B cell (primary cell): ENCODE data around the gene C19orf12. TPM values are rescaled to one million over a fixed set of nuclear protein-coding genes. Genes with fewer than 3 reads are reported as not detected.

ENCODE experiments used
- ATAC-seq: fragments of 200-7000 bp; cut with Tn5 transposase; one replicate; pipeline ENCODE4 v1.10.0; 2021; ENCODE audit warnings: low read depth, mild to moderate bottlenecking, moderate number of reproducible peaks, moderate library complexity
- CTCF ChIA-PET: fragments of 350-600 bp; sonication (Branson Sonifier 250); formaldehyde crosslinking; loops from one replicate; lab custom pipeline; 2021; ENCODE audit warnings: antibody characterized with exemption, inconsistent platforms; lab: Charles Lee
- POLR2A ChIA-PET: fragments of 350-600 bp; sonication (Branson Sonifier 250); formaldehyde crosslinking; loops from one replicate; lab custom pipeline; 2021; ENCODE audit warnings: antibody characterized with exemption; lab: Charles Lee
- DNase-seq: peaks from one replicate; pipeline ENCODE4 v3.0.0; 2013
- H2AFZ ChIP-seq: 2 replicates; pipeline ENCODE4 v1.6.1; 2012; ENCODE audit warnings: mild to moderate bottlenecking, low read depth, low read length; ENCODE audit not compliant: insufficient read depth, poor library complexity, severe bottlenecking
- H3K27ac ChIP-seq, 2 donors: 1 replicate in 1 of 2; 2 replicates in 1 of 2; pipeline ENCODE4 v1.5.1; 2012 to 2013; ENCODE audit warnings: low read length in 2 of 2, mild to moderate bottlenecking in 2 of 2, moderate library complexity in 1 of 2
- H3K27me3 ChIP-seq, 4 experiments: fragments of 200-600 bp in 1 of 4; sonication (generic) in 1 of 4; replicated peaks in 1 of 4; 1 replicate in 2 of 4; 2 replicates in 2 of 4; pipeline versions ENCODE4 v1.6.1 to v1.7.0; 2013 to 2016; ENCODE audit warnings: low read length in 3 of 4, mild to moderate bottlenecking in 2 of 4, mixed read lengths in 1 of 4, moderate library complexity in 1 of 4; ENCODE audit not compliant: insufficient read depth in 4 of 4, control insufficient read depth in 3 of 4; ENCODE audit errors: control extremely low read depth in 1 of 4
- H3K36me3 ChIP-seq, 2 experiments: replicated peaks in 1 of 2; 1 replicate in 1 of 2; 2 replicates in 1 of 2; pipeline versions ENCODE4 v1.6.1 to v1.7.1; 2013; ENCODE audit warnings: low read length in 1 of 2; ENCODE audit not compliant: insufficient read depth in 2 of 2, control insufficient read depth in 1 of 2; ENCODE audit errors: control extremely low read depth in 1 of 2, extremely low read depth in 1 of 2
- H3K4me1 ChIP-seq, 2 donors: fragments of 200-600 bp in 1 of 2; sonication (generic) in 1 of 2; 1 replicate in 1 of 2; 2 replicates in 1 of 2; pipeline versions ENCODE4 v1.5.1 to v1.6.1; 2013 to 2017; ENCODE audit warnings: low read length in 2 of 2; ENCODE audit not compliant: control insufficient read depth in 2 of 2, insufficient read depth in 2 of 2
- H3K4me2 ChIP-seq: replicated peaks from 2 replicates; pipeline ENCODE3; 2012; ENCODE audit warnings: mild to moderate bottlenecking, low read depth, low read length; ENCODE audit not compliant: poor library complexity, severe bottlenecking
- H3K4me3 ChIP-seq, 5 experiments: fragments of 200-600 bp in 1 of 5; sonication (generic) in 1 of 5; 1 replicate in 3 of 5; 2 replicates in 2 of 5; pipeline versions ENCODE4 v1.5.1 to v1.7.0; 2011 to 2016; ENCODE audit warnings: low read length in 4 of 5, mild to moderate bottlenecking in 4 of 5, low read depth in 2 of 5, control low read depth in 1 of 5, moderate library complexity in 1 of 5; ENCODE audit not compliant: insufficient read depth in 1 of 5; ENCODE audit errors: control extremely low read depth in 1 of 5, extremely low read depth in 1 of 5
- H3K79me2 ChIP-seq: fragments of 200-600 bp; sonication (generic); one replicate; pipeline ENCODE4 v1.6.0; 2016; ENCODE audit warnings: low read length; ENCODE audit not compliant: control insufficient read depth, insufficient read depth
- H3K9ac ChIP-seq: fragments of 200-600 bp; sonication (generic); 2 replicates; pipeline ENCODE4 v1.6.1; 2017; ENCODE audit warnings: mild to moderate bottlenecking, low read length, moderate library complexity
- H3K9me3 ChIP-seq, 3 donors: one replicate each; pipeline versions ENCODE4 v1.6.1 to v1.7.1; 2013; ENCODE audit warnings: low read length in 2 of 3; ENCODE audit not compliant: control insufficient read depth in 2 of 3, insufficient read depth in 1 of 3; ENCODE audit errors: control extremely low read depth in 1 of 3
- H4K20me1 ChIP-seq: 2 replicates; pipeline ENCODE4 v1.6.0; 2012; ENCODE audit warnings: mild to moderate bottlenecking, low read length; ENCODE audit not compliant: insufficient read depth, control insufficient read depth, poor library complexity, severe bottlenecking
- H3K27ac Mint-ChIP-seq: one replicate; pipeline ENCODE4 v1.8.0; 2021; ENCODE audit warnings: mixed read lengths
- H3K27me3 Mint-ChIP-seq: one replicate; pipeline ENCODE4 v1.8.0; 2021; ENCODE audit warnings: mixed read lengths
- H3K4me1 Mint-ChIP-seq: one replicate; pipeline ENCODE4 v1.8.0; 2021; ENCODE audit warnings: mixed read lengths
- H3K4me3 Mint-ChIP-seq: one replicate; pipeline ENCODE4 v1.8.0; 2021; ENCODE audit warnings: mixed read lengths
- H3K9me3 Mint-ChIP-seq: one replicate; pipeline ENCODE4 v1.8.0; 2022; ENCODE audit warnings: mixed read lengths; ENCODE audit not compliant: insufficient read depth
- CTCF ChIP-seq: fragments of 200-600 bp; IDR thresholded peaks from one replicate; pipeline ENCODE4 v1.8.0; 2022; ENCODE audit warnings: antibody characterized with exemption, mild to moderate bottlenecking
- EZH2 ChIP-seq: IDR thresholded peaks from 2 replicates; pipeline ENCODE4 v1.6.1; 2012; ENCODE audit warnings: borderline replicate concordance, low read depth, mild to moderate bottlenecking, moderate library complexity, low read length; ENCODE audit not compliant: insufficient read depth, poor library complexity, severe bottlenecking
- WGBS: methylation state at CpG from one replicate; pipeline ENCODE4 v1.1.5; 2013; ENCODE audit warnings: missing lambda C conversion rate; ENCODE audit not compliant: insufficient coverage; 5-methylcytosine and 5-hydroxymethylcytosine counted together
- intact Hi-C: fragments of 100-400 bp; cut with micrococcal nuclease; formaldehyde crosslinking; loops from one replicate; pipeline ENCODE4 v1.10.0; 2022
- polyA plus RNA-seq: library from polyadenylated mRNA; depleted of rRNA; stranded (reverse); fragments of >200 nt; gene quantifications from 2 replicates; pipeline ENCODE4 v1.2.3, GENCODE V29; 2012
- total RNA-seq, 2 donors: library from RNA; stranded (reverse); fragments of 120-200 nt in 1 of 2; gene quantifications; 1 replicate in 1 of 2; 2 replicates in 1 of 2; pipeline versions ENCODE4 v1.2.3 to v1.2.4, GENCODE V29; 2013 to 2022

The C19orf12 gene
- total and polyA plus RNA-seq, 2 donors (not counting 1 experiment from before 2014, with no cell fraction given), result 12.6 to 29.4 TPM

DNA sequence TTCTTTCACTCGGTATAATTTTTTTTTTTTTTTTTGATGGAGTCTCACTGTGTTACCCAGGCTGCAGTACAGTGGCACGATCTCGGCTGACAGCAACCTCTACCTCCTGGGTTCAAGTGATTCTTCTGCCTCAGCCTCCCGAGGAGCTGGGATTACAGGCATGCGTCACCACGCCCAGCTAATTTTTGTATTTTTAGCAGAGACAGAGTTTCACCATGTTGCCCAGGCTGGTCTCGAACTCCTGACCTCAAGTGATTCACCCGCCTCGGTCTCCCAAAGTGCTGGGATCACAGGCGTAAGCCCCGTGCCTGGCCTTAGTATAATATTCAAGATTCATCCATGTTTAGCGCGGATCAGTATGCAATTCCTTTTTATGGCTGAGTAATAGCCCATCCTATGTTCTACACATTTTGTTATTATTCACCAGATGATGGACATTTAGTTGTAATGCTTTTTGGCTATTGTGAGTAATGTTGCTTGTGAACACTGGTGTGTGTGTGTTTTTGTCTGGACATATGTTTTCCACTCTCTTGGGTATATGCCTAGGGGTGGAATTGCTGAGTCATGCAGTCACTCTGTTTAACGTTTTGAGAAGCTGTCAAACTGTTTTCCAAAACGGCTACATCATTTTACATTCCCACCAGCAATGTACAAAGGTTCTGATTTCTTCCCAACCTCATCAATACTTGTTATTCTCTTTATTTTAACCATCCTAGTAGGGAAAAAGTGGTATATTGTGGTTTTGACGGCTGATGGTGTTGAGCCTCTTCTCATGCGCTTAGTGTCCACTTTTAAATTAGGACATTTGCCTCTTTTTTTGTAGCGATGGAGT lies 26.9 kb downstream of the C19orf12 start:
- Histone ChIP-seq H3K36me3 (no peaks in the 10 kb centered on the region), H3K27me3 (no peaks in the 10 kb centered on the region), H2AFZ (no peak overlapping the region), H4K20me1 (no peaks in the 10 kb centered on the region), H3K9ac (no peak overlapping the region), H3K9me3 (peaks cover 0 to 7% (median 5%) of the 10 kb centered on the region in 3 donors), H3K79me2 (no peaks in the 10 kb centered on the region), H3K4me2 (no peak overlapping the region), H3K27ac (no peak overlapping the region), H3K4me3 (no peak overlapping the region), H3K4me1 (peaks cover 3 to 4% of the 10 kb centered on the region in 2 donors)
- Mint-ChIP-seq H3K4me1 (peaks cover 6% of the 10 kb centered on the region), H3K27me3 (no peaks in the 10 kb centered on the region), H3K9me3 (no peaks in the 10 kb centered on the region), H3K4me3 (no peak overlapping the region), H3K27ac (no peak overlapping the region)
- 89% methylated on average over 12 of the region's 18 CpGs for WGBS
- intact Hi-C loops, result no loop called here
- ChIA-PET POLR2A (no interaction called here), CTCF (interaction anchor here (0.7 kb wide), 1 partner anchor 76 kb away, joined by 3 read pairs; no protein-coding TSS in a partner anchor)
- TF ChIP-seq CTCF (no peak), EZH2 (no peak)
- DNase-seq, result no peak
- no peak for ATAC-seq

- TF ChIP-seq EZH2 (no peak), CTCF (no peak)
- Histone ChIP-seq H3K4me2 (no peak overlapping the region), H3K4me3 (no peak overlapping the region), H4K20me1 (no peaks in the 10 kb centered on the region), H2AFZ (no peak overlapping the region), H3K27me3 (no peaks in the 10 kb centered on the region), H3K9ac (no peak overlapping the region), H3K36me3 (no peaks in the 10 kb centered on the region), H3K4me1 (no peaks in the 10 kb centered on the region), H3K9me3 (peaks cover 0 to 7% (median 5%) of the 10 kb centered on the region in 3 donors), H3K79me2 (no peaks in the 10 kb centered on the region), H3K27ac (no peak overlapping the region)
- POLR2A ChIA-PET, result no interaction called here
- Mint-ChIP-seq H3K9me3 (no peaks in the 10 kb centered on the region), H3K4me1 (peaks cover 2% of the 10 kb centered on the region), H3K27ac (no peak overlapping the region), H3K4me3 (no peak overlapping the region), H3K27me3 (no peaks in the 10 kb centered on the region)
- ATAC-seq, result no peak
- DNase-seq, result no peak
- WGBS, result 96% methylated on average over 12 of the region's 17 CpGs
- CTCF ChIA-PET, result interaction anchor here (0.7 to 1.3 kb wide), 3 partner anchors 15 to 76 kb away, joined by 3 to 4 read pairs (median 3); no protein-coding TSS in a partner anchor
- intact Hi-C loops, result no loop called here
Observed at GRCh38 chr19:29687244-29687896, 27.7 kb downstream of the C19orf12 start.
